Bronchial epithelial cell (primary cell): Measurements from ENCODE around the gene NVL. TPM values are rescaled to one million over a fixed set of nuclear protein-coding genes. Genes with fewer than 3 reads are reported as not detected.

ENCODE experiments used
- DNase-seq: peaks from one replicate; pipeline ENCODE4 v3.0.0-alpha.2; 2010; ENCODE audit warnings: low read depth
- FAIRE-seq: peaks from 2 replicates; lab custom pipeline; 2011; peaks lifted over from hg19 to GRCh38; lab: Jason Lieb, UNC
- H3K27me3 ChIP-seq: 2 replicates; pipeline ENCODE4 v1.5.1; 2011; ENCODE audit warnings: low read length; ENCODE audit not compliant: control insufficient read depth, insufficient read depth
- H3K36me3 ChIP-seq: 2 replicates; pipeline ENCODE4 v1.5.1; 2011; ENCODE audit warnings: low read length; ENCODE audit not compliant: control insufficient read depth, insufficient read depth
- H3K4me3 ChIP-seq: 2 replicates; pipeline ENCODE4 v1.5.1; 2011; ENCODE audit warnings: mild to moderate bottlenecking, low read depth, low read length, control low read depth
- total RNA-seq: library from RNA; depleted of rRNA; stranded (reverse); fragments of >200 nt; gene quantifications from 2 replicates; pipeline ENCODE4 v1.2.1, GENCODE V29; 2014
- TF ChIP-seq, protein P1 (sequence below): IDR thresholded peaks from 2 replicates; pipeline ENCODE4 v1.5.1; 2011; ENCODE audit warnings: mild to moderate bottlenecking, moderate library complexity, low read length, control low read depth, inconsistent platforms; ENCODE audit not compliant: insufficient read depth, severe bottlenecking

Gene NVL
- total RNA-seq, 1 donor from 2014 or later: 23.7 TPM

DNA sequence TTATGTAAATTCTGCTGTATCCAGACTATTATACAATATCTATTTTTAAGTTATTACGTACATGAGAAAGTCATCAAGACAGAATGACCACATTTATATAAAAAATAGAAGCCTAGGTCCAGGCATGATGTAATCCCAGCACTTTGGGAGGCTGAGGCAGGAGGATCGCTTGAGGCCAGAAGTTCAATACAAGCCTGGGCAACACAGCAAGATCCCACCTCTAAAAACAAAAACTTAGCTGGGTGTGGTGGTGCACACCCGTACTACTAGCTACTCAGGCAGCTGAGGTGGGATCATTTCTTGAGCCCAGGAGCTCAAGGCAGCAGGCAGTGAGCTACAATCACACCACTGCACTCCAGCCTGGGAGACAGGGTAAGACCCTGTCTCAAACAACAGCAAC lies 58.9 kb downstream of the NVL start:
- FAIRE-seq: no peak
- H3K27me3 ChIP-seq: no peaks in the 10 kb centered on the region
- H3K36me3 ChIP-seq: peaks cover 4% of the 10 kb centered on the region
- TF ChIP-seq, protein P1, sequence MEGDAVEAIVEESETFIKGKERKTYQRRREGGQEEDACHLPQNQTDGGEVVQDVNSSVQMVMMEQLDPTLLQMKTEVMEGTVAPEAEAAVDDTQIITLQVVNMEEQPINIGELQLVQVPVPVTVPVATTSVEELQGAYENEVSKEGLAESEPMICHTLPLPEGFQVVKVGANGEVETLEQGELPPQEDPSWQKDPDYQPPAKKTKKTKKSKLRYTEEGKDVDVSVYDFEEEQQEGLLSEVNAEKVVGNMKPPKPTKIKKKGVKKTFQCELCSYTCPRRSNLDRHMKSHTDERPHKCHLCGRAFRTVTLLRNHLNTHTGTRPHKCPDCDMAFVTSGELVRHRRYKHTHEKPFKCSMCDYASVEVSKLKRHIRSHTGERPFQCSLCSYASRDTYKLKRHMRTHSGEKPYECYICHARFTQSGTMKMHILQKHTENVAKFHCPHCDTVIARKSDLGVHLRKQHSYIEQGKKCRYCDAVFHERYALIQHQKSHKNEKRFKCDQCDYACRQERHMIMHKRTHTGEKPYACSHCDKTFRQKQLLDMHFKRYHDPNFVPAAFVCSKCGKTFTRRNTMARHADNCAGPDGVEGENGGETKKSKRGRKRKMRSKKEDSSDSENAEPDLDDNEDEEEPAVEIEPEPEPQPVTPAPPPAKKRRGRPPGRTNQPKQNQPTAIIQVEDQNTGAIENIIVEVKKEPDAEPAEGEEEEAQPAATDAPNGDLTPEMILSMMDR: no peak
- DNase-seq: no peak
- H3K4me3 ChIP-seq: no peak overlapping the region

DNA sequence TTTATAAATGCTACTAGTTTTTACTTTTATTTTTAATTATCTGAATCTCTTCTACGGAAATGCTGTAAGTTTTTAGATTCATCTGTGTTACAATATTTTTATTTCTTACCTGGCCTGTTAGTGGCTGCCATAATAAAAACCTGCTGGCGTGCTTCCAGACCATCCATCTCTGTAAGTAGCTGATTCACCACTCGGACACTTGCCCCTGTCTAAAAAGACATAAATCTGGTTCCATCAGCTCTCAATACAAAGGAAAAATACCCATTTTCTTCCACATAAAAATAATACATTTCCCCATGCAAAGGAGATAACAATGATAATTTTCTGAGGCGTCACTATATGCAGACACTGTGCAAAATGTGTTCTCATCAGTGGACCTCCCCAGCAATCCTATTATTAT lies 62.0 kb downstream of the NVL start:
- FAIRE-seq (no peak), DNase-seq (no peak)
- no peak overlapping the region for H3K4me3 ChIP-seq
- no peaks in the 10 kb centered on the region for H3K27me3 ChIP-seq
- H3K36me3 ChIP-seq: peaks cover 4% of the 10 kb centered on the region
- TF ChIP-seq, protein P1: no peak

DNA sequence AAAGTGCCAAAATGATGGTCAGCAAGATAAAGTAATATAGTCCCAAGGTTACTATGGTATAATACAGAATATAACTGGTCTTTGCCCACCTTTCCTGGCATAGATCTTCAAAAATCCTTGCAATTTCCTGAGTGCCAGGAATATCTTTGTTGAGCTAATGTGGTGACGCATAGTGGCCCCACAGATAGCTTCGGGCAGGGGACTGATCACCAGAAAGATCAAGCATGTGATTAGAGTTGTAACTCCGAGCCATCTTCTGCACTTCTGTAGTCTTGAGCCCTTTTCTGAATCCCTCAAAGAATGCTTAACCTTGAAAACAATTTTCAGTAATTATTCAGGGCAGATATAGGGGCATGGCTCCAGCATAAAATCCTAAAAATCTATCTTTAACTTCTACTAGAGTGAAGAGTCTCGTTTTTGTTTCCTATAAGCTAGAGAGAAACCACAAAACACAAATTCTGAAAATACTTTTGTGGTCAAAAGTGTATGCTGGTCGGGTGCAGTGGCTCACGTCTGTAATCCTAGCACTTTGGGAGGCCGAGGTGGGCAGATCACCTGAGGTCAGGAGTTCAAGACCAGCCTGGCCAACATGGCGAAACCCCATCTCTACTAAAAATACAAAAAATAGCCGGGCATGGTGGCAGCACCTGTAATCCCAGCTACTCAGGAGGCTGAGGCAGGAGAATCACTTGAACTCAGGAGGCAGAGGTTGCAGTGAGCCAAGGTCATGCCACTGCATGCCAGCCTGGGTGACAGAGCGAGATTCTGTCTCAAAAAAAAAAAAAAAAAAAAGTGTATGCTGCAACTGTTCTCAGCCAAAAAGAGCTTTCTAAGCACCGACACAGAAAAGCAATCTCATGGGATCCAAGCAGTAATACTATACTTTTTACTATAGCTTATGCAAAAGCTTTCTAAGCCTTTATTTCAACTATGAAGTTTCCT lies 62.8 kb downstream of the NVL start:
- no peaks in the 10 kb centered on the region for H3K27me3 ChIP-seq
- peaks cover 4% of the 10 kb centered on the region for H3K36me3 ChIP-seq
- FAIRE-seq: no peak
- no peak for DNase-seq
- TF ChIP-seq, protein P1: no peak
- H3K4me3 ChIP-seq: no peak overlapping the region

DNA sequence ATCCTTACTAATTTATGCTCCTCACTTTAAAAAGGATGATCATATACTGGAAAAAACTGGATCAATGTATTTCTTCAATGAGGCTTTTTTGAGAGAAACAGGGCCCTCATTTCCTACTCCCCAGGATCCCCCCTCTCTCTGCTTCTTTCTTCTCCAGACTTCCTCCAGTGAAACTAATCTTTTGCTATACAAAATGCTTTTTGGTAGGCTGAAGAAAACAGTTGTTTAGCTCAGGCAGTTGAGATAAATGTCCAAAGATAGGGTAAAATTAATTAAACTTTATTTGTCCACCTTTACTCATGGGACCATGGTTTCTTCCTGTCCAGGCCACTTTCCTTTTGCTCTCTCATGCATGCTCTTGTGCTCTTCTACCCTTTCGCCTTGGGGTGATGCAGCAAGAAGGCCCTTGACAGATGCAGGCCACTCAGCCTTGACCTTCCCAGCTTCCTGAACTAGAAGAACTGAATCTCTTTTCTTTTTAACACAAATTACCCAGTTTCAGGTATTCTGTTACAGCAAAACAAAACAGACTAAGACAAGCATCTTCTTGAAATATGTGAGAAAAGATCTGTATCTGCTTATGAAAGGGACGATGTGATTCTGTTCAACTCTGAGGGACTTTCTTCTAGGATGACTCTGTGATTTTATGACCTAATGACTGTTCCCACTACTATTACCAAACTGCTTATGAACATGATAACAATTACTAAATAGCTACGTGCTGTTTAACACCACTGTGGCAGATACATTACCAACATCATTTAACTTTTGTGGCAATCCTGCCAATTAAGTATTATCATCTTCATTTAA lies 63.7 kb downstream of the NVL start:
- Histone ChIP-seq H3K27me3 (no peaks in the 10 kb centered on the region), H3K4me3 (no peak overlapping the region), H3K36me3 (peaks cover 4% of the 10 kb centered on the region)
- no peak for FAIRE-seq
- TF ChIP-seq, protein P1: no peak
- no peak for DNase-seq

DNA sequence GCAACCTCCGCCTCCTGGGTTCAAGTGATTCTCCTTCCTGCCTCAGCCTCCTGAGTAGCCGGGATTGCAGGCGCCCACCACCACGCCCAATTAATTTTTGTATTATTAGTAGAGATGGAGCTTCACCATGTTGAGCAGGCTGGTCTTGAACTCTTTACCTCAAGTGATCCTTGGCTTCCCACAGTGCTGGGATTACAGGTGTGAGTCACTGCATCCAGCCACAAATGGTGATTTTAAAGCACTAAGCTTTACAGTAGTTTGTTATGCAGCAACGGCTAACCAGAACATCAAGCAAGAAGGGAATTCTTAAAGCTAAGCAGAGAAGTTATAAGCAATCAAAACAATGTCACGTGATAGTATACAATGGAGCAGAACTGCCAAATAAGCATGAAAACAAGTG lies 65.7 kb downstream of the NVL start:
- TF ChIP-seq, protein P1: no peak
- FAIRE-seq (no peak), DNase-seq (no peak)
- Histone ChIP-seq H3K36me3 (peaks cover 4% of the 10 kb centered on the region), H3K27me3 (no peaks in the 10 kb centered on the region), H3K4me3 (no peak overlapping the region)
